H1 (cell line): Measurements from ENCODE around the gene RAI14. TPM values are rescaled to one million over a fixed set of nuclear protein-coding genes. Genes with fewer than 3 reads are reported as not detected.

ENCODE experiments used
- ATF2 ChIP-seq: IDR thresholded peaks from 2 replicates; pipeline ENCODE4 v1.6.1; 2012; ENCODE audit warnings: low read length, inconsistent platforms
- CHD7 ChIP-seq: fragments of 300-600 bp; sonication (generic); IDR thresholded peaks from 2 replicates; pipeline ENCODE4 v1.7.1; 2012; ENCODE audit warnings: low read length, moderate library complexity, mild to moderate bottlenecking, inconsistent platforms; ENCODE audit not compliant: insufficient replicate concordance
- CTBP2 ChIP-seq: IDR thresholded peaks from 2 replicates; pipeline ENCODE4 v1.7.0; 2011; ENCODE audit warnings: borderline replicate concordance, mild to moderate bottlenecking, moderate library complexity, mixed read lengths, low read length; ENCODE audit not compliant: insufficient read depth, insufficient read length
- HDAC2 ChIP-seq, 2 experiments: fragments of 300-600 bp in 1 of 2; sonication (generic) in 1 of 2; IDR thresholded peaks; 2 replicates each; pipeline ENCODE4 v1.6.1; 2011 to 2012; ENCODE audit warnings: low read depth in 2 of 2, low read length in 2 of 2, mild to moderate bottlenecking in 2 of 2, moderate library complexity in 2 of 2, borderline replicate concordance in 1 of 2, inconsistent platforms in 1 of 2
- HDAC6 ChIP-seq: IDR thresholded peaks from one replicate; pipeline ENCODE4 v1.7.1; 2012; ENCODE audit warnings: low read depth, mild to moderate bottlenecking, inconsistent platforms, low read length, moderate library complexity
- SAP30 ChIP-seq: fragments of 300-600 bp; sonication (generic); IDR thresholded peaks from 2 replicates; pipeline ENCODE4 v1.7.1; 2012; ENCODE audit warnings: low read length, moderate library complexity, mild to moderate bottlenecking, inconsistent platforms; ENCODE audit not compliant: insufficient read depth, insufficient replicate concordance
- USF2 ChIP-seq: IDR thresholded peaks from 2 replicates; pipeline ENCODE4 v1.6.1; 2011; ENCODE audit warnings: low read length, improper control_type of control experiment
- polyA plus RNA-seq, 7 experiments: library from polyadenylated mRNA; depleted of rRNA in 3 of 7; stranded (reverse) in 5 of 7; unstranded in 2 of 7; fragments of >200 nt in 5 of 7; fragments of 200-250 nt in 2 of 7; gene quantifications; 1 replicate in 5 of 7; 2 replicates in 1 of 7; 4 replicates in 1 of 7; pipeline versions ENCODE4 v1.2.1 to v1.2.3, GENCODE V29; 2011 to 2013; ENCODE audit warnings: missing spikeins in 2 of 7, mixed read lengths in 2 of 7
- total RNA-seq: library from RNA; stranded (reverse); fragmentation: NEBNext Ultra II Directional; extraction: Animal tissue kit (Norgen Biotek cat#: 25700); gene quantifications from 2 replicates; pipeline ENCODE4 v1.2.1, GENCODE V29; 2021

RAI14 gene
- total and polyA plus RNA-seq, 2 of the 8 experiments (the other 6 are each of a cell fraction or from before 2014, with no cell fraction given): 48.4 to 210 TPM

- TF ChIP-seq CHD7 (no peak), USF2 (no peak), CTBP2 (no peak), ATF2 (no peak), HDAC2 (IDR thresholded peaks at IDR 0.05; ENCODE audit: borderline replicate concordance in 1 of 2, low read depth in 2 of 2, low read length in 2 of 2) (no peak), HDAC6 (no peak), SAP30 (no peak)
Observed at GRCh38 chr5:34721327-34721726, 65.2 kb downstream of the RAI14 start (continued).
